B cell (primary cell): ENCODE results near the gene ZBTB7A. TPM values are rescaled to one million over a fixed set of nuclear protein-coding genes. Genes with fewer than 3 reads are reported as not detected.
"Not testable (repeated sequence)": the region's sequence is repeated elsewhere in the genome, so short reads cannot be mapped to it uniquely, and the experiment has no call there.

Experiments used
- ATAC-seq: fragments of 200-7000 bp; cut with Tn5 transposase; one replicate; pipeline ENCODE4 v1.10.0; 2021; ENCODE audit warnings: low read depth, mild to moderate bottlenecking, moderate number of reproducible peaks, moderate library complexity
- CTCF ChIA-PET: fragments of 350-600 bp; sonication (Branson Sonifier 250); formaldehyde crosslinking; loops from one replicate; lab custom pipeline; 2021; ENCODE audit warnings: antibody characterized with exemption, inconsistent platforms; lab: Charles Lee
- POLR2A ChIA-PET: fragments of 350-600 bp; sonication (Branson Sonifier 250); formaldehyde crosslinking; loops from one replicate; lab custom pipeline; 2021; ENCODE audit warnings: antibody characterized with exemption; lab: Charles Lee
- DNase-seq: peaks from one replicate; pipeline ENCODE4 v3.0.0; 2013
- H2AFZ ChIP-seq: 2 replicates; pipeline ENCODE4 v1.6.1; 2012; ENCODE audit warnings: mild to moderate bottlenecking, low read depth, low read length; ENCODE audit not compliant: insufficient read depth, poor library complexity, severe bottlenecking
- H3K27ac ChIP-seq, 2 donors: 1 replicate in 1 of 2; 2 replicates in 1 of 2; pipeline ENCODE4 v1.5.1; 2012 to 2013; ENCODE audit warnings: low read length in 2 of 2, mild to moderate bottlenecking in 2 of 2, moderate library complexity in 1 of 2
- H3K27me3 ChIP-seq, 4 experiments: fragments of 200-600 bp in 1 of 4; sonication (generic) in 1 of 4; replicated peaks in 1 of 4; 1 replicate in 2 of 4; 2 replicates in 2 of 4; pipeline versions ENCODE4 v1.6.1 to v1.7.0; 2013 to 2016; ENCODE audit warnings: low read length in 3 of 4, mild to moderate bottlenecking in 2 of 4, mixed read lengths in 1 of 4, moderate library complexity in 1 of 4; ENCODE audit not compliant: insufficient read depth in 4 of 4, control insufficient read depth in 3 of 4; ENCODE audit errors: control extremely low read depth in 1 of 4
- H3K36me3 ChIP-seq, 2 experiments: replicated peaks in 1 of 2; 1 replicate in 1 of 2; 2 replicates in 1 of 2; pipeline versions ENCODE4 v1.6.1 to v1.7.1; 2013; ENCODE audit warnings: low read length in 1 of 2; ENCODE audit not compliant: insufficient read depth in 2 of 2, control insufficient read depth in 1 of 2; ENCODE audit errors: control extremely low read depth in 1 of 2, extremely low read depth in 1 of 2
- H3K4me1 ChIP-seq, 2 donors: fragments of 200-600 bp in 1 of 2; sonication (generic) in 1 of 2; 1 replicate in 1 of 2; 2 replicates in 1 of 2; pipeline versions ENCODE4 v1.5.1 to v1.6.1; 2013 to 2017; ENCODE audit warnings: low read length in 2 of 2; ENCODE audit not compliant: control insufficient read depth in 2 of 2, insufficient read depth in 2 of 2
- H3K4me2 ChIP-seq: replicated peaks from 2 replicates; pipeline ENCODE3; 2012; ENCODE audit warnings: mild to moderate bottlenecking, low read depth, low read length; ENCODE audit not compliant: poor library complexity, severe bottlenecking
- H3K4me3 ChIP-seq, 5 experiments: fragments of 200-600 bp in 1 of 5; sonication (generic) in 1 of 5; 1 replicate in 3 of 5; 2 replicates in 2 of 5; pipeline versions ENCODE4 v1.5.1 to v1.7.0; 2011 to 2016; ENCODE audit warnings: low read length in 4 of 5, mild to moderate bottlenecking in 4 of 5, low read depth in 2 of 5, control low read depth in 1 of 5, moderate library complexity in 1 of 5; ENCODE audit not compliant: insufficient read depth in 1 of 5; ENCODE audit errors: control extremely low read depth in 1 of 5, extremely low read depth in 1 of 5
- H3K79me2 ChIP-seq: fragments of 200-600 bp; sonication (generic); one replicate; pipeline ENCODE4 v1.6.0; 2016; ENCODE audit warnings: low read length; ENCODE audit not compliant: control insufficient read depth, insufficient read depth
- H3K9ac ChIP-seq: fragments of 200-600 bp; sonication (generic); 2 replicates; pipeline ENCODE4 v1.6.1; 2017; ENCODE audit warnings: mild to moderate bottlenecking, low read length, moderate library complexity
- H3K9me3 ChIP-seq, 3 donors: one replicate each; pipeline versions ENCODE4 v1.6.1 to v1.7.1; 2013; ENCODE audit warnings: low read length in 2 of 3; ENCODE audit not compliant: control insufficient read depth in 2 of 3, insufficient read depth in 1 of 3; ENCODE audit errors: control extremely low read depth in 1 of 3
- H4K20me1 ChIP-seq: 2 replicates; pipeline ENCODE4 v1.6.0; 2012; ENCODE audit warnings: mild to moderate bottlenecking, low read length; ENCODE audit not compliant: insufficient read depth, control insufficient read depth, poor library complexity, severe bottlenecking
- H3K27ac Mint-ChIP-seq: one replicate; pipeline ENCODE4 v1.8.0; 2021; ENCODE audit warnings: mixed read lengths
- H3K27me3 Mint-ChIP-seq: one replicate; pipeline ENCODE4 v1.8.0; 2021; ENCODE audit warnings: mixed read lengths
- H3K4me1 Mint-ChIP-seq: one replicate; pipeline ENCODE4 v1.8.0; 2021; ENCODE audit warnings: mixed read lengths
- H3K4me3 Mint-ChIP-seq: one replicate; pipeline ENCODE4 v1.8.0; 2021; ENCODE audit warnings: mixed read lengths
- H3K9me3 Mint-ChIP-seq: one replicate; pipeline ENCODE4 v1.8.0; 2022; ENCODE audit warnings: mixed read lengths; ENCODE audit not compliant: insufficient read depth
- EZH2 ChIP-seq: IDR thresholded peaks from 2 replicates; pipeline ENCODE4 v1.6.1; 2012; ENCODE audit warnings: borderline replicate concordance, low read depth, mild to moderate bottlenecking, moderate library complexity, low read length; ENCODE audit not compliant: insufficient read depth, poor library complexity, severe bottlenecking
- WGBS: methylation state at CpG from one replicate; pipeline ENCODE4 v1.1.5; 2013; ENCODE audit warnings: missing lambda C conversion rate; ENCODE audit not compliant: insufficient coverage; 5-methylcytosine and 5-hydroxymethylcytosine counted together
- intact Hi-C: fragments of 100-400 bp; cut with micrococcal nuclease; formaldehyde crosslinking; loops from one replicate; pipeline ENCODE4 v1.10.0; 2022
- polyA plus RNA-seq: library from polyadenylated mRNA; depleted of rRNA; stranded (reverse); fragments of >200 nt; gene quantifications from 2 replicates; pipeline ENCODE4 v1.2.3, GENCODE V29; 2012
- total RNA-seq, 2 donors: library from RNA; stranded (reverse); fragments of 120-200 nt in 1 of 2; gene quantifications; 1 replicate in 1 of 2; 2 replicates in 1 of 2; pipeline versions ENCODE4 v1.2.3 to v1.2.4, GENCODE V29; 2013 to 2022
- TF ChIP-seq, protein P1 (sequence below): fragments of 200-600 bp; IDR thresholded peaks from one replicate; pipeline ENCODE4 v1.8.0; 2022; ENCODE audit warnings: antibody characterized with exemption, mild to moderate bottlenecking

ZBTB7A gene
- total and polyA plus RNA-seq, 2 donors (not counting 1 experiment from before 2014, with no cell fraction given), result 24.8 to 62.6 TPM

DNA sequence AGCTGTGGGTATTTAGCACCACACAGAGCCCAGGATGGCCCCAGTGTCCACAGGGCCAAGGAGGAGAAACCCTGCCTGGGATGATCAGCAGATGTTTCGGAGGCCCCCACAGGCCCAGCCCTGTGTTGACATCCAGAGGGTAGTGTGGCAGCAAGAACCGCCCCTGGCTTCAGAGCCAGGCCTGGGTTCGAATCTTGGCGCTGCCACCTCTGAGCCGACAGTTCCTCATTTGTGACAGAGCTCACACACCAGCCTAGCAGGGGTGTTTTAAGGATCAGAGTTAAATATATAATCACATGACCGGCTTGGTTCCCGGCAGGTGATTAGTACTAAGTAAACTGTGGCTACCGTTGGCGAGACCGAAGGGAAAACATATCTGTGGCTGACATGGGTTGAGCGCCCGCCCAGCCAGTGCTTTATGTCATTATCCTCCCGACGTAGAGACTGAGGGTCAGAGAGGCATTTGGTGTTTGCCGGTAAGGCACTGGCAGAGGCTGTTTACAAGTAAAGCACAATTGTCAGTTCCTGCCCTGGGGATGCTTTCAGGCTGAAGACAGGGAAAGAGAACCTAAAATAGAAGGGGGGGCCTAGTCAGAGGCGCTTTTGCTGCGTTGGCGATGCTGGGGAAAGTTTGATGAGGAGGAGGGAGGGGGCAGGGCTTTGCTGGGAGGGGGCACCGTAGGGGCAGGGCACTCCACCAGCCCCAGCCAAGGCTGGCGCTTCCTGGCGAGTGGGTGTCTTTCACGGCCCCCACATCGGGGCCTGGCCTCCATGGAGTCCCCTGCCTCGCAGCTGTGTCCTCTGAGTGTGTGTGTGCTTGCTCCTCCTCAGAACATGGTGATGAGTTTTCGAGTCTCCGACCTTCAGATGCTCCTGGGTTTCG is 54.4 kb downstream of the ZBTB7A start:
- no peak overlapping the region for H3K27ac Mint-ChIP-seq
- no peak overlapping the region for H3K4me3 ChIP-seq

DNA sequence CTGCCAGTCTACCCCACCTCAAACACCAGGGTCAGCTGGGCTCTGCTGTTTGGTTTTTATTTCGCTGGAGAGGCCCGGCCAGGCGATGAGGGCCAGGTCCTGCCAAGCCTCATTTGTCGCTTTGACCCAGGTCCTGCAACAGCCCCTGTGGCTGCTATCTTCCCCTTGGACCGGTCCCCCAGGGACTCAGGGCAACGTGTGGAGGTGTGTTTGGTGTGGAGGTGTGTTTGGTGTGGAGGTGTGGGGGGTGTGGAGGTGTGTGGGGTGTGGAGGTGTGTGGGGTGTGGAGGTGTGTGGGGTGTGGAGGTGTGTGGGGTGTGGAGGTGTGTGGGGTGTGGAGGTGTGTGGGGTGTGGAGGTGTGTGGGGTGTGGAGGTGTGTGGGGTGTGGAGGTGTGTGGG is 55.3 kb downstream of the ZBTB7A start:
- H3K27ac Mint-ChIP-seq, H3K9ac ChIP-seq, H3K9me3 Mint-ChIP-seq, H2AFZ ChIP-seq, H3K27me3 Mint-ChIP-seq, H3K4me3 ChIP-seq, DNase-seq, H3K27ac ChIP-seq, ATAC-seq, H3K9me3 ChIP-seq, H3K27me3 ChIP-seq, H3K4me3 Mint-ChIP-seq, intact Hi-C loops: not testable (repeated sequence)
- Histone ChIP-seq H3K79me2 (peaks cover 94% of the 10 kb centered on the region), H3K36me3 (peaks cover 0 to 40% of the 10 kb centered on the region in 2 experiments), H3K4me1 (peaks cover 14 to 32% of the 10 kb centered on the region in 2 donors), H3K4me2 (peak overlapping the region; percentile 25), H4K20me1 (peaks cover 86% of the 10 kb centered on the region)
- ChIA-PET CTCF (interaction anchor here (0.6 kb wide), 1 partner anchor 147 kb away, joined by 4 read pairs; no protein-coding TSS in a partner anchor), POLR2A (interaction anchor here (0.5 kb wide), 1 partner anchor 1265 kb away, joined by 3 read pairs; no protein-coding TSS in a partner anchor)
- 98% methylated on average over 5 of the region's 6 CpGs for WGBS
- peaks cover 41% of the 10 kb centered on the region for H3K4me1 Mint-ChIP-seq

More for the DNA sequence above, 54.4 kb downstream of the ZBTB7A start:
- no peak for TF ChIP-seq EZH2
- TF ChIP-seq, protein P1, sequence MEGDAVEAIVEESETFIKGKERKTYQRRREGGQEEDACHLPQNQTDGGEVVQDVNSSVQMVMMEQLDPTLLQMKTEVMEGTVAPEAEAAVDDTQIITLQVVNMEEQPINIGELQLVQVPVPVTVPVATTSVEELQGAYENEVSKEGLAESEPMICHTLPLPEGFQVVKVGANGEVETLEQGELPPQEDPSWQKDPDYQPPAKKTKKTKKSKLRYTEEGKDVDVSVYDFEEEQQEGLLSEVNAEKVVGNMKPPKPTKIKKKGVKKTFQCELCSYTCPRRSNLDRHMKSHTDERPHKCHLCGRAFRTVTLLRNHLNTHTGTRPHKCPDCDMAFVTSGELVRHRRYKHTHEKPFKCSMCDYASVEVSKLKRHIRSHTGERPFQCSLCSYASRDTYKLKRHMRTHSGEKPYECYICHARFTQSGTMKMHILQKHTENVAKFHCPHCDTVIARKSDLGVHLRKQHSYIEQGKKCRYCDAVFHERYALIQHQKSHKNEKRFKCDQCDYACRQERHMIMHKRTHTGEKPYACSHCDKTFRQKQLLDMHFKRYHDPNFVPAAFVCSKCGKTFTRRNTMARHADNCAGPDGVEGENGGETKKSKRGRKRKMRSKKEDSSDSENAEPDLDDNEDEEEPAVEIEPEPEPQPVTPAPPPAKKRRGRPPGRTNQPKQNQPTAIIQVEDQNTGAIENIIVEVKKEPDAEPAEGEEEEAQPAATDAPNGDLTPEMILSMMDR, result no peak
- H3K4me3 Mint-ChIP-seq, result no peak overlapping the region
- H3K4me2 ChIP-seq, result no peak overlapping the region
- H3K27ac ChIP-seq, result no peak overlapping the region
- ATAC-seq (no peak), DNase-seq (no peak)
- intact Hi-C loops, result no loop called here
- H4K20me1 ChIP-seq, result peaks cover 95% of the 10 kb centered on the region
- H3K79me2 ChIP-seq, result peaks cover 97% of the 10 kb centered on the region
- no peaks in the 10 kb centered on the region for H3K27me3 ChIP-seq
- H3K36me3 ChIP-seq, result peaks cover 0 to 41% of the 10 kb centered on the region in 2 experiments
- peaks cover 0 to 3% (median 0%) of the 10 kb centered on the region in 3 donors for H3K9me3 ChIP-seq
- H3K4me1 ChIP-seq, result peaks cover 14 to 26% of the 10 kb centered on the region in 2 donors
- H3K4me1 Mint-ChIP-seq, result peaks cover 37% of the 10 kb centered on the region
- WGBS, result 97% methylated on average over 27 of the region's 27 CpGs
- no peak overlapping the region for H3K9ac ChIP-seq
- H2AFZ ChIP-seq, result no peak overlapping the region
- H3K9me3 Mint-ChIP-seq, result no peaks in the 10 kb centered on the region
- ChIA-PET CTCF (interaction anchor here (0.6 kb wide), 1 partner anchor 9 kb away, joined by 7 read pairs; no protein-coding TSS in a partner anchor), POLR2A (interaction anchor here (0.6 kb wide), 1 partner anchor 130 kb away, joined by 3 read pairs; no protein-coding TSS in a partner anchor)
- no peaks in the 10 kb centered on the region for H3K27me3 Mint-ChIP-seq
